DOHH2 (cell line): ENCODE results near the gene VSIR.

ENCODE experiments used
- CTCF ChIP-seq: fragments of 200-600 bp; sonication (generic); IDR thresholded peaks from one replicate; pipeline ENCODE4 v1.5.1; 2014; ENCODE audit warnings: antibody characterized with exemption, mild to moderate bottlenecking, low read depth, low read length; ENCODE audit not compliant: poor library complexity, severe bottlenecking
- EZH2phosphoT487 ChIP-seq: fragments of 200-600 bp; sonication (generic); IDR thresholded peaks from 2 replicates; pipeline ENCODE4 v1.6.1; 2017; ENCODE audit warnings: borderline replicate concordance, mild to moderate bottlenecking, antibody characterized with exemption, low read length, moderate library complexity, mixed read lengths

DNA sequence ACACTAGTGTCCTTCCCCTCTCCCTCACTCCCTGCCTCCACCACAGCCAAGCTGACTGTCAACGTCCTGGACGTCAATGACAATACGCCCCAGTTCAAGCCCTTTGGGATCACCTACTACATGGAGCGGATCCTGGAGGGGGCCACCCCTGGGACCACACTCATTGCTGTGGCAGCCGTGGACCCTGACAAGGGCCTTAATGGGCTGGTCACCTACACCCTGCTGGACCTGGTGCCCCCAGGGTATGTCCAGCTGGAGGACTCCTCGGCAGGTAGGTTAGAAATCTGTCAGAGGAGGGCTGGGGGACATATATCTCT is 24.9 kb upstream of the VSIR start:
- no peak for TF ChIP-seq CTCF
- TF ChIP-seq EZH2phosphoT487: no peak
